HCT116 (cell line): ENCODE results near the gene NRXN2. TPM values are rescaled to one million over a fixed set of nuclear protein-coding genes. Genes with fewer than 3 reads are reported as not detected.

Source experiments
- ATAC-seq: fragments of 200-7000 bp; cut with Tn5 transposase; 2 replicates; pipeline ENCODE4 v1.9.1; 2020; ENCODE audit warnings: mild to moderate bottlenecking, moderate library complexity
- BruUV-seq: library from RNA; stranded (reverse); fragments of 400-500 nt; replicated peaks from 2 replicates; lab custom pipeline; 2021; lab: Mats Ljungman, UMichigan
- CTCF ChIA-PET: fragments of 300-600 bp; sonication (Branson Sonifier 250); formaldehyde crosslinking; loops from one replicate; lab custom pipeline; 2021; ENCODE audit warnings: antibody characterized with exemption; lab: Charles Lee
- POLR2A ChIA-PET: fragments of 300-600, 350-600 bp; sonication (Branson Sonifier 250); formaldehyde crosslinking; loops from one replicate; lab custom pipeline; 2021; ENCODE audit warnings: antibody characterized with exemption; lab: Charles Lee
- RAD21 ChIA-PET, 2 experiments: fragments of 300-600 bp; sonication (Branson Sonifier 250); formaldehyde crosslinking; loops; one replicate each; lab custom pipeline; 2023; ENCODE audit warnings: low total read pairs in 2 of 2; ENCODE audit not compliant: uncharacterized antibody in 2 of 2, unreplicated experiment in 2 of 2, low non-redundant PET in 1 of 2; lab: Charles Lee
- DNase-seq: peaks from one replicate; pipeline ENCODE4 v3.0.0-alpha.2; 2010; ENCODE audit warnings: low read depth, low spot score
- H2AFZ ChIP-seq: fragments of 200-600 bp; shearing (Covaris generic), sonication (generic); 2 replicates; pipeline ENCODE4 v1.6.1; 2017; ENCODE audit warnings: low read depth, mixed run types, mixed read lengths, antibody characterized with exemption, low read length; ENCODE audit not compliant: poor library complexity, severe bottlenecking
- H3K27ac ChIP-seq: 2 replicates; pipeline ENCODE4 v1.5.1; 2012; ENCODE audit warnings: low read depth, low read length
- H3K27me3 ChIP-seq: fragments of 200-600 bp; sonication (generic); 2 replicates; pipeline ENCODE4 v1.6.1; 2016; ENCODE audit warnings: mixed run types, low read length, mixed read lengths; ENCODE audit not compliant: insufficient read depth
- H3K36me3 ChIP-seq, 2 experiments: fragments of 200-500 bp in 1 of 2; fragments of 200-600 bp in 1 of 2; sonication (Bioruptor generic) in 1 of 2; sonication (generic) in 1 of 2; 2 replicates each; pipeline versions ENCODE4 v1.5.1 to v1.6.1; 2014 to 2016; ENCODE audit warnings: low read length in 2 of 2, inconsistent platforms in 1 of 2, mixed read lengths in 1 of 2, mixed run types in 1 of 2; ENCODE audit not compliant: insufficient read depth in 2 of 2, control insufficient read depth in 1 of 2
- H3K4me1 ChIP-seq, 2 experiments: fragments of 200-600 bp in 1 of 2; sonication (generic) in 1 of 2; 2 replicates each; pipeline versions ENCODE4 v1.5.1 to v1.6.1; 2012 to 2017; ENCODE audit warnings: low read length in 2 of 2, inconsistent platforms in 1 of 2, mild to moderate bottlenecking in 1 of 2, mixed read lengths in 1 of 2, mixed run types in 1 of 2, moderate library complexity in 1 of 2; ENCODE audit not compliant: insufficient read depth in 2 of 2, control insufficient read depth in 1 of 2
- H3K4me2 ChIP-seq: fragments of 200-600 bp; sonication (generic); 2 replicates; pipeline ENCODE4 v1.6.1; 2017; ENCODE audit warnings: mixed run types, low read length, mixed read lengths
- H3K4me3 ChIP-seq, 2 experiments: fragments of 200-600 bp in 1 of 2; sonication (generic) in 1 of 2; replicated peaks in 1 of 2; 2 replicates each; pipeline ENCODE4 v1.5.1; 2011 to 2016; ENCODE audit warnings: low read length in 2 of 2, control low read depth in 1 of 2, low read depth in 1 of 2, mild to moderate bottlenecking in 1 of 2, mixed read lengths in 1 of 2, mixed run types in 1 of 2
- H3K79me2 ChIP-seq: fragments of 200-600 bp; sonication (generic); 2 replicates; pipeline ENCODE4 v1.6.1; 2017; ENCODE audit warnings: mild to moderate bottlenecking, mixed run types, low read length, moderate library complexity, mixed read lengths; ENCODE audit not compliant: insufficient read depth
- H3K9ac ChIP-seq: fragments of 200-600 bp; sonication (generic); 2 replicates; pipeline ENCODE4 v1.6.1; 2016; ENCODE audit warnings: low read length, mixed read lengths
- H3K9me2 ChIP-seq: fragments of 200-600 bp; sonication (generic), shearing (Covaris generic); 2 replicates; pipeline ENCODE4 v1.6.1; 2017; ENCODE audit warnings: mixed run types, mild to moderate bottlenecking, moderate library complexity; ENCODE audit not compliant: insufficient read depth
- H3K9me3 ChIP-seq, 2 experiments: fragments of 200-500 bp in 1 of 2; fragments of 200-600 bp in 1 of 2; sonication (Bioruptor generic) in 1 of 2; sonication (generic) in 1 of 2; 2 replicates each; pipeline ENCODE4 v1.6.1; 2014 to 2017; ENCODE audit warnings: low read length in 2 of 2, mixed read lengths in 2 of 2, inconsistent platforms in 1 of 2, low read depth in 1 of 2, mild to moderate bottlenecking in 1 of 2, mixed run types in 1 of 2, moderate library complexity in 1 of 2; ENCODE audit not compliant: control insufficient read depth in 1 of 2, insufficient read depth in 1 of 2
- H4K20me1 ChIP-seq: fragments of 200-600 bp; sonication (generic), shearing (Covaris generic); 2 replicates; pipeline ENCODE4 v1.6.1; 2017; ENCODE audit warnings: mixed run types, mild to moderate bottlenecking, moderate library complexity; ENCODE audit not compliant: insufficient read depth
- CBX3 ChIP-seq: IDR thresholded peaks from 2 replicates; pipeline ENCODE4 v1.6.1; 2012; ENCODE audit warnings: low read depth
- ELF1 ChIP-seq: IDR thresholded peaks from 2 replicates; pipeline ENCODE4 v1.6.1; 2012; ENCODE audit warnings: low read depth, borderline replicate concordance
- EZH2 ChIP-seq: fragments of 200-600 bp; sonication (generic); IDR thresholded peaks from 2 replicates; pipeline ENCODE4 v1.6.1; 2017; ENCODE audit warnings: antibody characterized with exemption, mixed run types
- EZH2phosphoT487 ChIP-seq: fragments of 200-600 bp; IDR thresholded peaks from 2 replicates; pipeline ENCODE4 v1.6.1; 2018; ENCODE audit warnings: antibody characterized with exemption, borderline replicate concordance
- FOSL1 ChIP-seq: IDR thresholded peaks from 2 replicates; pipeline ENCODE4 v1.6.1; 2012; ENCODE audit warnings: low read depth
- JUND ChIP-seq: IDR thresholded peaks from 2 replicates; pipeline ENCODE4 v1.6.1; 2012
- POLR2A ChIP-seq: IDR thresholded peaks from 2 replicates; pipeline ENCODE4 v1.7.0; 2011; ENCODE audit warnings: borderline replicate concordance; ENCODE audit not compliant: insufficient read depth, insufficient read length; ENCODE audit errors: extremely low read depth
- RAD21 ChIP-seq: IDR thresholded peaks from 2 replicates; pipeline ENCODE4 v1.6.1; 2012; ENCODE audit warnings: low read depth, mild to moderate bottlenecking
- SIN3A ChIP-seq: IDR thresholded peaks from 2 replicates; pipeline ENCODE4 v1.6.1; 2012; ENCODE audit warnings: low read depth
- SP1 ChIP-seq: IDR thresholded peaks from 2 replicates; pipeline ENCODE4 v1.6.1; 2012; ENCODE audit warnings: low read depth
- TCF7L2 ChIP-seq: IDR thresholded peaks from 2 replicates; pipeline ENCODE4 v1.7.0; 2011; ENCODE audit warnings: borderline replicate concordance, inconsistent platforms; ENCODE audit not compliant: insufficient read depth, insufficient read length; ENCODE audit errors: extremely low read depth
- ZNF274 ChIP-seq: fragments of 200-500 bp; sonication (Bioruptor generic); IDR thresholded peaks from 2 replicates; pipeline ENCODE4 v1.6.1; 2014; ENCODE audit warnings: mild to moderate bottlenecking, low read depth, low read length, inconsistent platforms
- intact Hi-C: fragments of 100-400 bp; cut with micrococcal nuclease; formaldehyde crosslinking; loops from 2 replicates; pipeline ENCODE4 v1.10.0; 2022
- total RNA-seq: library from RNA; stranded (reverse); gene quantifications from one replicate; pipeline ENCODE4 v1.2.1, GENCODE V29; 2021; ENCODE audit not compliant: unreplicated experiment
- TF ChIP-seq, protein P1 (sequence below): IDR thresholded peaks from 2 replicates; pipeline ENCODE4 v1.6.1; 2012
- TF ChIP-seq, protein P2 (sequence below), 3 experiments: fragments of 200-600 bp in 1 of 3; sonication (generic) in 1 of 3; IDR thresholded peaks in 2 of 3; conservative IDR thresholded peaks in 1 of 3; 2 replicates each; pipeline ENCODE4 v1.5.1; 2012 to 2017; ENCODE audit warnings: low read depth in 2 of 3, low read length in 2 of 3, antibody characterized with exemption in 1 of 3, borderline replicate concordance in 1 of 3, control low read depth in 1 of 3, mild to moderate bottlenecking in 1 of 3, mixed read lengths in 1 of 3, mixed run types in 1 of 3, moderate library complexity in 1 of 3; ENCODE audit not compliant: insufficient read depth in 1 of 3
- TF ChIP-seq, protein P3 (sequence below): IDR thresholded peaks from 2 replicates; pipeline ENCODE4 v1.6.1; 2011; ENCODE audit warnings: mild to moderate bottlenecking, low read length, moderate library complexity; ENCODE audit not compliant: insufficient replicate concordance; ENCODE audit errors: extremely low read depth

NRXN2 gene
- total RNA-seq, 1 experiment from 2014 or later = 1.5 TPM

DNA sequence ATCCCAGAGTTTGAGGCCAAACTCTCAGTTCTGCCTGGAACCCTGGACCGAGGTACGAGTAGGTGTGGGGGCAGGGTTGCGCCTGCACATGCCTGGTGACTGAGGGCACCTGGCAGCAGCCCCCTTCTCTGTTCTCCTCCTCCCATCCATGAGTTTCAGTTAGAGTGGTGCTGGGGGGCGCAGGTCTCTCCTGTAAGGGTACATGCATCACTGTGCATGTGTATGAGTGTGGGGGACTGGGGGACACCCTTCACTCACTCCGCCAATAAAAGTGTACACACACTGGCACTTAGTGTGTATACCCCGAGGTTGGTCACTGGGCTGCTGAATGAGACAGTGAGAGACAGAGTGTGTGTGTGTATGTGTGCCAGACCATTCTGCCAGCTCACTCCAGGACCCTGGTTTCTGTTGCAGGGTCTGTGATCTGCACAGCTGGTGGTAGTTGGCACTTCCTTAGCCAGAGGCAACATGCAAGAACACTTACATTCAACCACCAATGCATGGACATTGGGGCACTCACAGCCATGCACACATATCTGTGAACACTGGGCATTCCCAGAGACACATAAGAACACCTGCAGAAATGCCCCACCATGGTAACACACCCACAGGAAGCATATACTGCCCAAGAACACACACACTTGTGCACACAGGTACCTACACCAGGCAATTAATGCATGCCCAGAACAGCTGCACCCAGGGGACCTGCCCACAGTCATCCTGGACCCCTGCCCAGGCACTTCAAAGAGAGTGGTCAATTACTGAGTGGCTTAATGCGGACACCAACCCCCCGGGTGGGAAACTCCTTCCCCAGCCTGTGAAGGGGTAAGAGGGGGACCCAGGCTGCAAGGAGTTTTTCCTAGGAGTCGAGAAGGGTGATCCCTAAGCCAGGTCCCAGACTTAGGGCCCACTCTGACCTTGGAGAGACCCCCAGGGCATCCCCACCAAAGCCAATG, 1.2 kb upstream of the NRXN2 start:
- Histone ChIP-seq H3K27ac (no peak overlapping the region), H2AFZ (no peak overlapping the region), H3K9me2 (no peaks in the 10 kb centered on the region), H3K4me1 (peaks cover 0 to 10% of the 10 kb centered on the region in 2 experiments; a peak in 1 of 4 replicates), H3K79me2 (no peaks in the 10 kb centered on the region), H4K20me1 (no peaks in the 10 kb centered on the region), H3K27me3 (0 out of 2 replicates have a peak, but pooled peaks cover 6% of the 10 kb centered on the region), H3K36me3 (no peaks in the 10 kb centered on the region), H3K4me2 (peak overlapping the region; percentile 92), H3K9me3 (no peaks in the 10 kb centered on the region), H3K9ac (no peak overlapping the region; the same call in 1 of the 2 replicates), H3K4me3 (no peak overlapping the region)
- intact Hi-C loops = loop anchor here (1.0 to 5.0 kb wide), 3 partner anchors 36 to 367 kb away; partner anchors contain the start of gene RPS6KA4
- ChIA-PET CTCF (no interaction called here), RAD21 (no interaction called here), POLR2A (no interaction called here)
- no TSS peak for BruUV-seq
- TF ChIP-seq, protein P1, sequence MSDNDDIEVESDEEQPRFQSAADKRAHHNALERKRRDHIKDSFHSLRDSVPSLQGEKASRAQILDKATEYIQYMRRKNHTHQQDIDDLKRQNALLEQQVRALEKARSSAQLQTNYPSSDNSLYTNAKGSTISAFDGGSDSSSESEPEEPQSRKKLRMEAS = no peak
- TF ChIP-seq FOSL1 (no peak), JUND (no peak), SP1 (no peak), SIN3A (no peak), TCF7L2 (no peak), ZNF274 (no peak), ELF1 (no peak), EZH2 (no peak), RAD21 (no peak), POLR2A (no peak), EZH2phosphoT487 (no peak), CBX3 (no peak)
- TF ChIP-seq, protein P2, sequence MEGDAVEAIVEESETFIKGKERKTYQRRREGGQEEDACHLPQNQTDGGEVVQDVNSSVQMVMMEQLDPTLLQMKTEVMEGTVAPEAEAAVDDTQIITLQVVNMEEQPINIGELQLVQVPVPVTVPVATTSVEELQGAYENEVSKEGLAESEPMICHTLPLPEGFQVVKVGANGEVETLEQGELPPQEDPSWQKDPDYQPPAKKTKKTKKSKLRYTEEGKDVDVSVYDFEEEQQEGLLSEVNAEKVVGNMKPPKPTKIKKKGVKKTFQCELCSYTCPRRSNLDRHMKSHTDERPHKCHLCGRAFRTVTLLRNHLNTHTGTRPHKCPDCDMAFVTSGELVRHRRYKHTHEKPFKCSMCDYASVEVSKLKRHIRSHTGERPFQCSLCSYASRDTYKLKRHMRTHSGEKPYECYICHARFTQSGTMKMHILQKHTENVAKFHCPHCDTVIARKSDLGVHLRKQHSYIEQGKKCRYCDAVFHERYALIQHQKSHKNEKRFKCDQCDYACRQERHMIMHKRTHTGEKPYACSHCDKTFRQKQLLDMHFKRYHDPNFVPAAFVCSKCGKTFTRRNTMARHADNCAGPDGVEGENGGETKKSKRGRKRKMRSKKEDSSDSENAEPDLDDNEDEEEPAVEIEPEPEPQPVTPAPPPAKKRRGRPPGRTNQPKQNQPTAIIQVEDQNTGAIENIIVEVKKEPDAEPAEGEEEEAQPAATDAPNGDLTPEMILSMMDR (IDR thresholded peaks at IDR 0.05 in 2 of 3, conservative IDR thresholded peaks at IDR 0.05 in 1 of 3; ENCODE audit: borderline replicate concordance in 1 of 3, insufficient read depth in 1 of 3, low read depth in 2 of 3, low read length in 2 of 3) = no peak
- TF ChIP-seq, protein P3, sequence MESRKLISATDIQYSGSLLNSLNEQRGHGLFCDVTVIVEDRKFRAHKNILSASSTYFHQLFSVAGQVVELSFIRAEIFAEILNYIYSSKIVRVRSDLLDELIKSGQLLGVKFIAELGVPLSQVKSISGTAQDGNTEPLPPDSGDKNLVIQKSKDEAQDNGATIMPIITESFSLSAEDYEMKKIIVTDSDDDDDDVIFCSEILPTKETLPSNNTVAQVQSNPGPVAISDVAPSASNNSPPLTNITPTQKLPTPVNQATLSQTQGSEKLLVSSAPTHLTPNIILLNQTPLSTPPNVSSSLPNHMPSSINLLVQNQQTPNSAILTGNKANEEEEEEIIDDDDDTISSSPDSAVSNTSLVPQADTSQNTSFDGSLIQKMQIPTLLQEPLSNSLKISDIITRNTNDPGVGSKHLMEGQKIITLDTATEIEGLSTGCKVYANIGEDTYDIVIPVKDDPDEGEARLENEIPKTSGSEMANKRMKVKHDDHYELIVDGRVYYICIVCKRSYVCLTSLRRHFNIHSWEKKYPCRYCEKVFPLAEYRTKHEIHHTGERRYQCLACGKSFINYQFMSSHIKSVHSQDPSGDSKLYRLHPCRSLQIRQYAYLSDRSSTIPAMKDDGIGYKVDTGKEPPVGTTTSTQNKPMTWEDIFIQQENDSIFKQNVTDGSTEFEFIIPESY = no peak
- DNase-seq = no peak
- ATAC-seq = no peak
